Neuronal stem cell (in vitro differentiated cells): ENCODE measurements around the gene GNPAT.

Source experiments
- DNase-seq: peaks from one replicate; pipeline ENCODE4 v3.0.0-alpha.2; 2013; ENCODE audit warnings: low spot score
- H2AFZ ChIP-seq: one replicate; pipeline ENCODE4 v1.6.1; 2013; ENCODE audit warnings: mild to moderate bottlenecking, low read length, inconsistent platforms
- H2AK5ac ChIP-seq: 2 replicates; pipeline ENCODE4 v1.6.1; 2013; ENCODE audit warnings: low read depth, mild to moderate bottlenecking, inconsistent platforms, low read length, moderate library complexity, mixed read lengths
- H2BK120ac ChIP-seq: 2 replicates; pipeline ENCODE4 v1.6.1; 2013; ENCODE audit warnings: low read depth, mild to moderate bottlenecking, inconsistent platforms, low read length, moderate library complexity, mixed read lengths
- H2BK12ac ChIP-seq: one replicate; pipeline ENCODE4 v1.6.1; 2013; ENCODE audit warnings: low read length, inconsistent platforms
- H2BK15ac ChIP-seq: 2 replicates; pipeline ENCODE4 v1.6.1; 2013; ENCODE audit warnings: mild to moderate bottlenecking, low read length, inconsistent platforms, mixed read lengths
- H2BK5ac ChIP-seq: one replicate; pipeline ENCODE4 v1.6.1; 2013; ENCODE audit warnings: inconsistent platforms, mild to moderate bottlenecking, low read length, moderate library complexity
- H3K14ac ChIP-seq: one replicate; pipeline ENCODE4 v1.6.1; 2013; ENCODE audit warnings: low read length, inconsistent platforms
- H3K18ac ChIP-seq: 2 replicates; pipeline ENCODE4 v1.6.1; 2013; ENCODE audit warnings: low read length, inconsistent platforms
- H3K23ac ChIP-seq: 2 replicates; pipeline ENCODE4 v1.6.1; 2013; ENCODE audit warnings: low read depth, mild to moderate bottlenecking, mixed read lengths, low read length, inconsistent platforms; ENCODE audit not compliant: poor library complexity
- H3K27ac ChIP-seq: replicated peaks from 3 replicates; pipeline ENCODE4 v1.5.1; 2013; ENCODE audit warnings: low read length, inconsistent platforms
- H3K27me3 ChIP-seq, 3 experiments: 2 replicates each; pipeline ENCODE4 v1.6.1; 2013; ENCODE audit warnings: low read length in 3 of 3, mild to moderate bottlenecking in 2 of 3, inconsistent platforms in 1 of 3, low read depth in 1 of 3, mixed read lengths in 1 of 3, moderate library complexity in 1 of 3; ENCODE audit not compliant: control insufficient read depth in 3 of 3, insufficient read depth in 3 of 3
- H3K36me3 ChIP-seq, 2 donors: replicated peaks in 1 of 2; 2 replicates each; pipeline ENCODE4 v1.6.1; 2013; ENCODE audit warnings: low read length in 2 of 2; ENCODE audit not compliant: control insufficient read depth in 2 of 2, insufficient read depth in 2 of 2
- H3K4ac ChIP-seq: 2 replicates; pipeline ENCODE4 v1.6.1; 2013; ENCODE audit warnings: inconsistent platforms, mild to moderate bottlenecking, low read length, moderate library complexity
- H3K4me1 ChIP-seq, 2 donors: 1 replicate in 1 of 2; 2 replicates in 1 of 2; pipeline ENCODE4 v1.6.1; 2013; ENCODE audit warnings: low read length in 2 of 2, low read depth in 1 of 2; ENCODE audit not compliant: control insufficient read depth in 2 of 2, insufficient read depth in 1 of 2
- H3K4me2 ChIP-seq: one replicate; pipeline ENCODE4 v1.6.1; 2013; ENCODE audit warnings: mild to moderate bottlenecking, low read length, inconsistent platforms; ENCODE audit not compliant: insufficient read depth, poor library complexity, severe bottlenecking
- H3K4me3 ChIP-seq, 2 donors: 2 replicates each; pipeline ENCODE4 v1.5.1; 2013; ENCODE audit warnings: low read length in 2 of 2, mild to moderate bottlenecking in 2 of 2, inconsistent platforms in 1 of 2, moderate library complexity in 1 of 2
- H3K79me1 ChIP-seq: one replicate; pipeline ENCODE4 v1.6.1; 2013; ENCODE audit warnings: low read depth, mild to moderate bottlenecking, inconsistent platforms, low read length, moderate library complexity
- H3K9ac ChIP-seq: one replicate; pipeline ENCODE4 v1.6.1; 2013; ENCODE audit warnings: mild to moderate bottlenecking, low read depth, low read length, inconsistent platforms; ENCODE audit not compliant: poor library complexity
- H3K9me3 ChIP-seq, 2 donors: replicated peaks in 1 of 2; 2 replicates each; pipeline versions ENCODE3 to v1.6.1; 2013; ENCODE audit warnings: low read length in 2 of 2, mild to moderate bottlenecking in 2 of 2, inconsistent platforms in 1 of 2, low read depth in 1 of 2, mixed read lengths in 1 of 2, moderate library complexity in 1 of 2; ENCODE audit not compliant: control insufficient read depth in 2 of 2, insufficient read depth in 1 of 2
- H4K8ac ChIP-seq: one replicate; pipeline ENCODE4 v1.6.1; 2013; ENCODE audit warnings: low read depth, mild to moderate bottlenecking, inconsistent platforms, low read length, moderate library complexity
- H4K91ac ChIP-seq: one replicate; pipeline ENCODE4 v1.6.1; 2013; ENCODE audit warnings: low read length, low read depth, mild to moderate bottlenecking, inconsistent platforms; ENCODE audit not compliant: poor library complexity
- WGBS, 2 donors: extraction: QIAGEN DNeasy Blood & Tissue Kit; methylation state at CpG; one replicate each; pipeline ENCODE4 v1.1.7; 2013; ENCODE audit warnings: missing lambda C conversion rate in 2 of 2, mixed read lengths in 1 of 2; ENCODE audit not compliant: insufficient read length in 2 of 2, insufficient replicate concordance in 1 of 2; ENCODE audit errors: extremely low coverage in 2 of 2; 5-methylcytosine and 5-hydroxymethylcytosine counted together

GNPAT gene

GRCh38 chr1:231284441-231284840 lies 43.4 kb downstream of the GNPAT start:
- H2BK120ac ChIP-seq: no peak overlapping the region
- H2AFZ ChIP-seq: no peak overlapping the region
- H3K18ac ChIP-seq: no peak overlapping the region
- no CpG with 5 or more reads among the region's 6 CpGs for WGBS, 2 donors
- no peak overlapping the region for H3K4me3 ChIP-seq
- H2BK5ac ChIP-seq: no peak overlapping the region
- no peaks in the 10 kb centered on the region for H3K79me1 ChIP-seq
- no peak overlapping the region for H2BK15ac ChIP-seq
- H3K4me2 ChIP-seq: no peak overlapping the region
- no peaks in the 10 kb centered on the region for H3K27me3 ChIP-seq
- H2AK5ac ChIP-seq: no peak overlapping the region
- H3K36me3 ChIP-seq: no peaks in the 10 kb centered on the region
- H3K23ac ChIP-seq: no peak overlapping the region
- H3K14ac ChIP-seq: no peak overlapping the region
- DNase-seq: no peak
- no peaks in the 10 kb centered on the region for H3K4me1 ChIP-seq
- no peak overlapping the region for H3K27ac ChIP-seq
- H4K8ac ChIP-seq: no peak overlapping the region
- no peak overlapping the region for H3K9ac ChIP-seq
- H3K9me3 ChIP-seq: no peaks in the 10 kb centered on the region
- no peak overlapping the region for H3K4ac ChIP-seq
- no peak overlapping the region for H2BK12ac ChIP-seq
- H4K91ac ChIP-seq: no peak overlapping the region

DNA sequence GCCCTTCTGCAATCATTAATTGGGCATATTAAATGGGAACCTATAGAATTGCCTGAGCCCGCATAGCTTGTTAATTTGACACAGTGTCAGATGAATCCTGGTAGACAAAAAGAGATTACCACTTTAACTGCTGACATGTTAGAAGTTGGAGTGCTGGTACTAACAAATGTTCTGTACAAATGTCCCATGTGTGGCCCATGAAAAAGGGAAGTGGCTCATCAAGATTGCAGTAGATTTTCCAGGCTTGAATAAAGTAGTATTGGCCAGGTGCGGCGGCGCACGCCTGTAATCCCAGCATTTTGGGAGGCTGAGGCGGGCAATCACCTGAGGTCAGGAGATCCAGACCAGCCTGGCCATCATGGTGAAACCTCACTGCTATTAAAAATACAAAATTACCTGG lies 45.6 kb downstream of the GNPAT start:
- Histone ChIP-seq H3K79me1 (no peaks in the 10 kb centered on the region), H2BK15ac (no peak overlapping the region), H2AK5ac (no peak overlapping the region), H3K23ac (no peak overlapping the region), H3K4me1 (no peaks in the 10 kb centered on the region), H2AFZ (no peak overlapping the region), H3K4me2 (no peak overlapping the region), H3K27ac (no peak overlapping the region), H3K9ac (no peak overlapping the region), H3K36me3 (no peaks in the 10 kb centered on the region), H3K27me3 (no peaks in the 10 kb centered on the region), H3K4me3 (no peak overlapping the region), H3K18ac (no peak overlapping the region), H4K91ac (no peak overlapping the region), H2BK120ac (no peak overlapping the region), H3K14ac (no peak overlapping the region), H2BK12ac (no peak overlapping the region), H3K4ac (no peak overlapping the region), H3K9me3 (no peaks in the 10 kb centered on the region), H4K8ac (no peak overlapping the region), H2BK5ac (no peak overlapping the region)
- no CpG with 5 or more reads among the region's 6 CpGs for WGBS, 2 donors
- no peak for DNase-seq

DNA sequence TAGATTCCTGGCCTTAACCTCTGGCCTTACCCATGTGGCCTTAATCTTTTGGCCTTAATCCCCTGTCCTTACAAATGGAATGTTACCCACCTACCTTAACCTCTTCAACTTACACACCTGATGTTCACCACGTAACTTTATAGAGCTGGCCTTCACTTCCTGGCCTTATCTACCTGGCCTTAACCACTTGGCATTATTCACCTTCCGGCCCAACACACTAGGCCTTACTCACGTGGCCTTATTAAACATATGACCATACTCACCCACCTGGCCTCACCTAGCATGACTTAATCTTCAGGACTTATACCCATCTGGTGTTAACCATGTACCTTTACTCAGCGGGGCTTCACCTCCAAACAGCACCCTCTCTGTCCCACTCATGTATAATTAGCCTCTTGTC lies 54.9 kb downstream of the GNPAT start:
- Histone ChIP-seq H3K36me3 (peaks cover 0 to 3% of the 10 kb centered on the region in 2 donors), H2AK5ac (no peak overlapping the region), H2BK120ac (no peak overlapping the region), H3K9me3 (no peaks in the 10 kb centered on the region), H3K4ac (no peak overlapping the region), H4K8ac (no peak overlapping the region), H3K79me1 (no peaks in the 10 kb centered on the region), H3K14ac (no peak overlapping the region), H3K9ac (no peak overlapping the region), H3K4me1 (peaks cover 0 to 2% of the 10 kb centered on the region in 2 donors), H3K27me3 (no peaks in the 10 kb centered on the region), H3K4me3 (no peak overlapping the region), H4K91ac (no peak overlapping the region), H2BK15ac (no peak overlapping the region), H3K27ac (no peak overlapping the region), H2BK5ac (no peak overlapping the region), H2BK12ac (no peak overlapping the region), H2AFZ (no peak overlapping the region), H3K23ac (no peak overlapping the region), H3K18ac (no peak overlapping the region), H3K4me2 (no peak overlapping the region)
- DNase-seq: no peak
- WGBS, 2 donors: no CpG with 5 or more reads among the region's 4 CpGs

GRCh38 chr1:231301990-231302389 lies 61.0 kb downstream of the GNPAT start:
- Histone ChIP-seq H2AK5ac (no peak overlapping the region), H2BK15ac (no peak overlapping the region), H3K27me3 (no peaks in the 10 kb centered on the region), H3K27ac (no peak overlapping the region), H3K79me1 (no peaks in the 10 kb centered on the region), H2BK120ac (no peak overlapping the region), H2AFZ (no peak overlapping the region), H3K18ac (no peak overlapping the region), H4K91ac (no peak overlapping the region), H3K9me3 (no peaks in the 10 kb centered on the region), H3K23ac (no peak overlapping the region), H2BK12ac (no peak overlapping the region), H3K4ac (no peak overlapping the region), H3K4me3 (no peak overlapping the region), H2BK5ac (no peak overlapping the region), H3K9ac (no peak overlapping the region), H3K14ac (no peak overlapping the region), H3K4me2 (no peak overlapping the region), H3K36me3 (no peaks in the 10 kb centered on the region), H4K8ac (no peak overlapping the region), H3K4me1 (no peaks in the 10 kb centered on the region)
- no peak for DNase-seq
- WGBS, 2 donors: no CpG with 5 or more reads among the region's 3 CpGs
